ENCODE results near the gene MPDU1.

The MPDU1 gene

GRCh38 chr17:7583253-7584109 is at the start of gene MPDU1:
Gene MPDU1, plus strand, starts transcription at chr17:7583852. Its CDS starts 11 bp downstream, at chr17:7583863.
- TF ChIP-seq MAX (IDR thresholded peaks at IDR 0.05) (peak; percentile 99), EGR1 (IDR thresholded peaks at IDR 0.05) (peak; percentile 70), CREB1 (IDR thresholded peaks at IDR 0.05; ENCODE audit: low read depth) (no peak; the same call in 1 of the 2 replicates), NFIC (IDR thresholded peaks at IDR 0.05) (no peak), TAF1 (IDR thresholded peaks at IDR 0.05; ENCODE audit: low read depth) (peak; percentile 95), YY1 (IDR thresholded peaks at IDR 0.05; ENCODE audit: low read depth) (peak; percentile 96), TEAD4 (IDR thresholded peaks at IDR 0.05) (no peak; the same call in 1 of the 2 replicates), TCF12 (IDR thresholded peaks at IDR 0.05; ENCODE audit: low read depth) (no peak; the same call in none of the 2 replicates), CEBPB (IDR thresholded peaks at IDR 0.05) (no peak)
- TF ChIP-seq, protein P1, sequence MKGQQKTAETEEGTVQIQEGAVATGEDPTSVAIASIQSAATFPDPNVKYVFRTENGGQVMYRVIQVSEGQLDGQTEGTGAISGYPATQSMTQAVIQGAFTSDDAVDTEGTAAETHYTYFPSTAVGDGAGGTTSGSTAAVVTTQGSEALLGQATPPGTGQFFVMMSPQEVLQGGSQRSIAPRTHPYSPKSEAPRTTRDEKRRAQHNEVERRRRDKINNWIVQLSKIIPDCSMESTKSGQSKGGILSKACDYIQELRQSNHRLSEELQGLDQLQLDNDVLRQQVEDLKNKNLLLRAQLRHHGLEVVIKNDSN (IDR thresholded peaks at IDR 0.05): 0 out of 2 replicates have a peak, but pooled peaks have one; percentile 3

GRCh38 chr17:7538050-7538449 is 45.6 kb upstream of the MPDU1 start:
- no peak for TF ChIP-seq ZBTB7A (IDR thresholded peaks at IDR 0.05; ENCODE audit: low read depth)
- no peak for TF ChIP-seq EGR1 (IDR thresholded peaks at IDR 0.05)
- TF ChIP-seq TAF1 (IDR thresholded peaks at IDR 0.05; ENCODE audit: low read depth): no peak
- no peak for TF ChIP-seq EP300 (IDR thresholded peaks at IDR 0.05; ENCODE audit: borderline replicate concordance)
- no peak for TF ChIP-seq TEAD4 (IDR thresholded peaks at IDR 0.05)
- no peak for TF ChIP-seq TCF12 (IDR thresholded peaks at IDR 0.05; ENCODE audit: low read depth)
- TF ChIP-seq, protein P2, sequence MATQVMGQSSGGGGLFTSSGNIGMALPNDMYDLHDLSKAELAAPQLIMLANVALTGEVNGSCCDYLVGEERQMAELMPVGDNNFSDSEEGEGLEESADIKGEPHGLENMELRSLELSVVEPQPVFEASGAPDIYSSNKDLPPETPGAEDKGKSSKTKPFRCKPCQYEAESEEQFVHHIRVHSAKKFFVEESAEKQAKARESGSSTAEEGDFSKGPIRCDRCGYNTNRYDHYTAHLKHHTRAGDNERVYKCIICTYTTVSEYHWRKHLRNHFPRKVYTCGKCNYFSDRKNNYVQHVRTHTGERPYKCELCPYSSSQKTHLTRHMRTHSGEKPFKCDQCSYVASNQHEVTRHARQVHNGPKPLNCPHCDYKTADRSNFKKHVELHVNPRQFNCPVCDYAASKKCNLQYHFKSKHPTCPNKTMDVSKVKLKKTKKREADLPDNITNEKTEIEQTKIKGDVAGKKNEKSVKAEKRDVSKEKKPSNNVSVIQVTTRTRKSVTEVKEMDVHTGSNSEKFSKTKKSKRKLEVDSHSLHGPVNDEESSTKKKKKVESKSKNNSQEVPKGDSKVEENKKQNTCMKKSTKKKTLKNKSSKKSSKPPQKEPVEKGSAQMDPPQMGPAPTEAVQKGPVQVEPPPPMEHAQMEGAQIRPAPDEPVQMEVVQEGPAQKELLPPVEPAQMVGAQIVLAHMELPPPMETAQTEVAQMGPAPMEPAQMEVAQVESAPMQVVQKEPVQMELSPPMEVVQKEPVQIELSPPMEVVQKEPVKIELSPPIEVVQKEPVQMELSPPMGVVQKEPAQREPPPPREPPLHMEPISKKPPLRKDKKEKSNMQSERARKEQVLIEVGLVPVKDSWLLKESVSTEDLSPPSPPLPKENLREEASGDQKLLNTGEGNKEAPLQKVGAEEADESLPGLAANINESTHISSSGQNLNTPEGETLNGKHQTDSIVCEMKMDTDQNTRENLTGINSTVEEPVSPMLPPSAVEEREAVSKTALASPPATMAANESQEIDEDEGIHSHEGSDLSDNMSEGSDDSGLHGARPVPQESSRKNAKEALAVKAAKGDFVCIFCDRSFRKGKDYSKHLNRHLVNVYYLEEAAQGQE (IDR thresholded peaks at IDR 0.05; ENCODE audit: low read depth): no peak
- no peak for TF ChIP-seq CEBPB (IDR thresholded peaks at IDR 0.05)
- no peak for TF ChIP-seq RAD21 (IDR thresholded peaks at IDR 0.05; ENCODE audit: low read depth)
- no peak for TF ChIP-seq YY1 (IDR thresholded peaks at IDR 0.05; ENCODE audit: low read depth)
- TF ChIP-seq, protein P1 (IDR thresholded peaks at IDR 0.05): no peak
- TF ChIP-seq FOXM1 (IDR thresholded peaks at IDR 0.05; ENCODE audit: borderline replicate concordance, low read depth): no peak
- TF ChIP-seq NFIC (IDR thresholded peaks at IDR 0.05): no peak
- TF ChIP-seq MAX (IDR thresholded peaks at IDR 0.05): no peak
- no peak for TF ChIP-seq CREB1 (IDR thresholded peaks at IDR 0.05; ENCODE audit: low read depth)

DNA sequence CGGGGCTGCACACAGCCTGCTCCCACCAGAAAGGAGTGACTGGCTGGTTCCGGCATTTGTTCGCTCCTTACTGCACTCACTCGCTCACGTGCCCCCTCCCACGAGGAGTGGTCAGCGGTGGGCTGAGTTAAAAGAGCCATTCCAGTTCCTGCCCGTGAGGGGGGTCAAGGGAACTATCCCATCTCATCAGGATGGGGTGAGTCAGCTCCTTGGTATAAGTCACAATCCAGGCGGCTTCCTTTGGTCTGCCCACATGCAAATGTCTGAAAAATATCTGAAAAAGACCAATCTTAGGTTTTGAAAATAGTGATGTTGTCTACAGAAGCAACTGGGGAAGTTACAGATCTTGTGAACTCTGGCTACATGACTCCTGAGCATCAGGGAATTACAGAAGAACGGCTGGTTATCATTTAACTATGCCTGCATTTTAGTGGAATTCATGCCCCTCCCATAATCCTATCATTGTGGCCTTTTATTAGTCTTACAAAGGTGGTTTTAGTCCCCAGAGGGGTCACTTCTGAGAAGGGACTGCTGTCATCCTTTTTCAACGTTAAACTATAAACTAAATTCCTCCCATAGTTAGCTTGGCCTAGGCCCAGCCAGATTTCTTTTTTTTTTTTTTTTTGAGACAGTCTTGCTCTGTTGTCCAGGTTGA is 44.6 kb upstream of the MPDU1 start:
- TF ChIP-seq, protein P2 (IDR thresholded peaks at IDR 0.05; ENCODE audit: low read depth): no peak
- TF ChIP-seq CREB1 (IDR thresholded peaks at IDR 0.05; ENCODE audit: low read depth) (no peak), FOXM1 (IDR thresholded peaks at IDR 0.05; ENCODE audit: borderline replicate concordance, low read depth) (no peak), TAF1 (IDR thresholded peaks at IDR 0.05; ENCODE audit: low read depth) (no peak), RAD21 (IDR thresholded peaks at IDR 0.05; ENCODE audit: low read depth) (no peak), TEAD4 (IDR thresholded peaks at IDR 0.05) (no peak), NFIC (IDR thresholded peaks at IDR 0.05) (no peak)
- TF ChIP-seq, protein P1 (IDR thresholded peaks at IDR 0.05): no peak

DNA sequence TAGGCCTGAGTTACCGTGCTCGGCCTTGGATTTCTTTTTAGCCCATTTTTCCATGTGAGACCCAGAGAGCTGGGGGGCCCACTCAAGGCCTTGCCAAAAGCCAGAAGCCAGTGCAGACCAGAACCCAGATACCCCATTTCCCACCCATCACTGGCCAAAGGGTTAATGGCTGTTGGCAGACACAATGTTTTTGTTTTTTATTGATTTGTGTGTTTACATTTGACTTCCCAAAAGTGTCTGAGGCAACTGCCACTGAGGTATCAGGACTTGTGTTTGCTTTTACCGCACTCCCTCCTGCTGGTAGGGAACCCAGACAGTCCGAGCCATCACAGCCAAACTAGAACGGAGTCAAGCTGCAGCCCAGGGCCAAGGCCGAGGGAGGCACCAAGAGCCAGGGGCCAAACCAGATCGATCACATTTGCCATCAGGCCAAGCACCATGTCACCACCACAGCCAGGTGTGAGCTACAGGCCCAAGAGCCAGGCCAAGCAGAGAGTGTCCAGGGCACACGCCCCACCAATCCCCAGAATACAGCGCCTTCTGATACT is 42.5 kb upstream of the MPDU1 start:
- TF ChIP-seq, protein P2 (IDR thresholded peaks at IDR 0.05; ENCODE audit: low read depth): no peak
- TF ChIP-seq YY1 (IDR thresholded peaks at IDR 0.05; ENCODE audit: low read depth) (no peak), TEAD4 (IDR thresholded peaks at IDR 0.05) (no peak), MAX (IDR thresholded peaks at IDR 0.05) (no peak), RAD21 (IDR thresholded peaks at IDR 0.05; ENCODE audit: low read depth) (no peak), CEBPB (IDR thresholded peaks at IDR 0.05) (no peak), NFIC (IDR thresholded peaks at IDR 0.05) (no peak), EGR1 (IDR thresholded peaks at IDR 0.05) (no peak)
- TF ChIP-seq, protein P1 (IDR thresholded peaks at IDR 0.05): no peak
